ENCODE data around the gene KCNIP1.

DNA sequence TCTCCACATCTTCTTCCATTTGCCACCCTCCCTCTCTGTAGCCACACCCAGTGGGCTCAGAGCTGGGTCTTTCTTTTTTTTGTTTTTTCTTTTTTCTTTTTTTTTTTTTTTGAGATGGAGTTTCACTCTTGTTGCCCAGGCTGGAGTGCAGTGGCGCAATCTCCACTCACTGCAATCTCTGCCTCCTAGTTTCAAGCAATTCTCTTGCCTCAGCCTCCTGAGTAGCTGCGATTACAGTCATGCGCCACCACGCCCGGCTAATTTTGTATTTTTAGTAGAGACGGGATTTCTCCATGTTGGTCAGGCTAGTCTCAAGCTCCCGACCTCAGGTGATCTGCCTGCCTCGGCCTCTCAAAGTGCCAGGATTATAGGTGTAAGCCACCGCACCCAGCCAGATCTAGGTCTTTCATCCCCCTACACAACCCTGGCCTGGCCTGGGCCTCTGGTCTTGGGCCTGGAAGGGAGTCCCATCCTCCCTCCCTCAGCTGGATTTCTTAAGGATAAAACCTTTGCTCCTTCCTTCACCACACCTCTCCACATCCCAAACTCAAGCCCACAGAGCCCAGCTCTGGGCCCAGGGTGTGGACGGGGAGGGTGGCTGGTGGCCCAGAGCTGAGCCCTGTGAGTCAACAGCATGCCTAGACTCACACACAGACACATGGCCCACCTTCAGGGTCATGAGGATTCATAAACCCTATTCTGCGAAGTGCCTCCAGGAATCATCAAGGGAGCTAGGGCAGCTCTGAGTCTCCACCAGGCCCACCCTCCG lies 18.8 kb upstream of the KCNIP1 start:
- TF ChIP-seq, protein P1, sequence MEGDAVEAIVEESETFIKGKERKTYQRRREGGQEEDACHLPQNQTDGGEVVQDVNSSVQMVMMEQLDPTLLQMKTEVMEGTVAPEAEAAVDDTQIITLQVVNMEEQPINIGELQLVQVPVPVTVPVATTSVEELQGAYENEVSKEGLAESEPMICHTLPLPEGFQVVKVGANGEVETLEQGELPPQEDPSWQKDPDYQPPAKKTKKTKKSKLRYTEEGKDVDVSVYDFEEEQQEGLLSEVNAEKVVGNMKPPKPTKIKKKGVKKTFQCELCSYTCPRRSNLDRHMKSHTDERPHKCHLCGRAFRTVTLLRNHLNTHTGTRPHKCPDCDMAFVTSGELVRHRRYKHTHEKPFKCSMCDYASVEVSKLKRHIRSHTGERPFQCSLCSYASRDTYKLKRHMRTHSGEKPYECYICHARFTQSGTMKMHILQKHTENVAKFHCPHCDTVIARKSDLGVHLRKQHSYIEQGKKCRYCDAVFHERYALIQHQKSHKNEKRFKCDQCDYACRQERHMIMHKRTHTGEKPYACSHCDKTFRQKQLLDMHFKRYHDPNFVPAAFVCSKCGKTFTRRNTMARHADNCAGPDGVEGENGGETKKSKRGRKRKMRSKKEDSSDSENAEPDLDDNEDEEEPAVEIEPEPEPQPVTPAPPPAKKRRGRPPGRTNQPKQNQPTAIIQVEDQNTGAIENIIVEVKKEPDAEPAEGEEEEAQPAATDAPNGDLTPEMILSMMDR (IDR thresholded peaks at IDR 0.05; ENCODE audit: low read depth, low read length): no peak
- TF ChIP-seq, protein P2, sequence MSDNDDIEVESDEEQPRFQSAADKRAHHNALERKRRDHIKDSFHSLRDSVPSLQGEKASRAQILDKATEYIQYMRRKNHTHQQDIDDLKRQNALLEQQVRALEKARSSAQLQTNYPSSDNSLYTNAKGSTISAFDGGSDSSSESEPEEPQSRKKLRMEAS (IDR thresholded peaks at IDR 0.05; ENCODE audit: low read depth, low read length): no peak

Measured in NB4 (cell line).